HepG2 (cell line): ENCODE data around the gene SLC43A1. TPM values are rescaled to one million over a fixed set of nuclear protein-coding genes. Genes with fewer than 3 reads are reported as not detected.

ENCODE experiments used
- ATAC-seq: fragments of 200-7000 bp; cut with Tn5 transposase; 3 replicates; pipeline ENCODE4 v1.9.1; 2020; ENCODE audit warnings: mild to moderate bottlenecking, moderate library complexity
- BruUV-seq: library from RNA; stranded (reverse); fragments of 400-500 nt; replicated peaks from 2 replicates; lab custom pipeline; 2021; lab: Mats Ljungman, UMichigan
- CTCF ChIA-PET: fragments of 300-600 bp; formaldehyde crosslinking; extraction: SDS; loops from one replicate; lab custom pipeline; 2021; ENCODE audit warnings: low total read pairs, inconsistent platforms, low intra/inter-chr PET ratio; lab: Yijun Ruan, JAX
- POLR2A ChIA-PET: fragments of 350-600 bp; sonication (Branson Sonifier 250); formaldehyde crosslinking; loops from one replicate; lab custom pipeline; 2020; ENCODE audit warnings: antibody characterized with exemption, inconsistent platforms; lab: Yijun Ruan, JAX
- DNase-seq: peaks from one replicate; pipeline ENCODE4 v3.0.0-alpha.2; 2015; ENCODE audit warnings: low spot score
- FAIRE-seq: peaks from 3 replicates; lab custom pipeline; 2011; peaks lifted over from hg19 to GRCh38; lab: Jason Lieb, UNC
- H2AFZ ChIP-seq: one replicate; pipeline ENCODE4 v1.6.1; 2011; ENCODE audit warnings: low read length, inconsistent platforms
- H3K27ac ChIP-seq: fragments of 300-600 bp; 3 replicates; pipeline ENCODE4 v1.8.0; 2011; ENCODE audit warnings: mixed run types, mild to moderate bottlenecking, mixed read lengths, low read length, inconsistent platforms; ENCODE audit not compliant: insufficient read depth; ENCODE audit errors: extremely low read length
- H3K27me3 ChIP-seq, 2 experiments: fragments of 200-600 bp in 1 of 2; 2 replicates in 1 of 2; 3 replicates in 1 of 2; pipeline versions ENCODE4 v1.6.0 to v1.8.0; 2011; ENCODE audit warnings: low read length in 2 of 2, mild to moderate bottlenecking in 2 of 2, moderate library complexity in 2 of 2, inconsistent platforms in 1 of 2; ENCODE audit not compliant: insufficient read depth in 2 of 2, control insufficient read depth in 1 of 2
- H3K36me3 ChIP-seq, 2 experiments: fragments of 200-600 bp in 1 of 2; replicated peaks in 1 of 2; 2 replicates in 1 of 2; 3 replicates in 1 of 2; pipeline versions ENCODE4 v1.5.1 to v1.8.0; 2011; ENCODE audit warnings: low read length in 2 of 2, inconsistent platforms in 1 of 2; ENCODE audit not compliant: insufficient read depth in 2 of 2, control insufficient read depth in 1 of 2
- H3K4me1 ChIP-seq: 2 replicates; pipeline ENCODE4 v1.5.1; 2012; ENCODE audit warnings: low read length, inconsistent platforms; ENCODE audit not compliant: insufficient read depth
- H3K4me2 ChIP-seq: 2 replicates; pipeline ENCODE4 v1.6.0; 2011; ENCODE audit warnings: low read depth, low read length, inconsistent platforms
- H3K4me3 ChIP-seq, 3 experiments: fragments of 200-600 bp in 1 of 3; sonication (generic), shearing (Covaris generic) in 1 of 3; replicated peaks in 1 of 3; 2 replicates each; pipeline ENCODE4 v1.5.1; 2011 to 2016; ENCODE audit warnings: low read length in 3 of 3, inconsistent platforms in 2 of 3, low read depth in 2 of 3, mild to moderate bottlenecking in 2 of 3, control low read depth in 1 of 3, mixed read lengths in 1 of 3; ENCODE audit not compliant: insufficient read depth in 1 of 3
- H3K79me2 ChIP-seq: one replicate; pipeline ENCODE4 v1.6.1; 2011; ENCODE audit warnings: low read length, inconsistent platforms; ENCODE audit not compliant: insufficient read depth
- H3K9ac ChIP-seq: 2 replicates; pipeline ENCODE4 v1.6.0; 2011; ENCODE audit warnings: mild to moderate bottlenecking, low read depth, low read length, inconsistent platforms; ENCODE audit not compliant: insufficient read depth
- H3K9me3 ChIP-seq: 2 replicates; pipeline ENCODE4 v1.5.1; 2012; ENCODE audit warnings: mild to moderate bottlenecking, low read length
- H4K20me1 ChIP-seq: 2 replicates; pipeline ENCODE4 v1.6.0; 2011; ENCODE audit warnings: inconsistent platforms, mild to moderate bottlenecking, low read length, moderate library complexity; ENCODE audit not compliant: insufficient read depth
- BCL3 ChIP-seq: sonication (generic); formaldehyde crosslinking; IDR thresholded peaks from 2 replicates; pipeline ENCODE4 v1.5.1; 2020; ENCODE audit warnings: mild to moderate bottlenecking, missing genetic modification reagents, moderate library complexity
- ESRRA ChIP-seq: sonication (generic); formaldehyde crosslinking; IDR thresholded peaks from 2 replicates; pipeline ENCODE4 v1.5.1; 2020; ENCODE audit warnings: mild to moderate bottlenecking, low read depth, missing genetic modification reagents
- HNRNPUL1 ChIP-seq: fragments of 200-400 bp; formaldehyde crosslinking; IDR thresholded peaks from 2 replicates; pipeline ENCODE4 v1.6.1; 2017; ENCODE audit warnings: low read depth, mild to moderate bottlenecking, low read length, moderate library complexity
- JUND ChIP-seq: sonication (generic); formaldehyde crosslinking; IDR thresholded peaks from 2 replicates; pipeline ENCODE4 v1.8.0; 2022; ENCODE audit warnings: mild to moderate bottlenecking, missing genetic modification reagents
- PAF1 ChIP-seq: IDR thresholded peaks from 2 replicates; pipeline ENCODE4 v1.6.1; 2016; ENCODE audit warnings: missing genetic modification reagents, missing compliant biosample characterization
- WGBS: methylation state at CpG from one replicate; pipeline ENCODE4 v1.1.6; 2017; ENCODE audit warnings: low lambda C conversion rate; 5-methylcytosine and 5-hydroxymethylcytosine counted together
- in situ Hi-C: cut with HindIII; loops from 2 replicates; pipeline ENCODE4 v1.10.0; 2017; ENCODE audit warnings: low pct_unique_long_range_greater_than_20kb; ENCODE audit not compliant: extremely low pct_ligation_motif_present
- intact Hi-C: fragments of 100-400 bp; cut with micrococcal nuclease; formaldehyde crosslinking; loops from one replicate; pipeline ENCODE4 v1.10.0; 2022; ENCODE audit not compliant: unreplicated experiment
- polyA plus RNA-seq, 8 experiments: library from polyadenylated mRNA; depleted of rRNA in 3 of 8; stranded (reverse) in 7 of 8; unstranded in 1 of 8; fragments of >200 nt; fragmentation: Illumina TruSeq in 4 of 8; extraction: Trizol in 4 of 8; gene quantifications; 2 replicates each; pipeline versions ENCODE4 v1.2.1 to v1.2.3, GENCODE V29; 2011 to 2016; ENCODE audit warnings: low read depth in 4 of 8, missing spikeins in 1 of 8, mixed read lengths in 1 of 8; ENCODE audit not compliant: insufficient read depth in 1 of 8
- total RNA-seq, 5 experiments: library from RNA; depleted of rRNA; stranded (reverse); fragments of >200 nt; fragmentation: Illumina TruSeq; extraction: Trizol; gene quantifications; 2 replicates each; pipeline ENCODE4 v1.2.3, GENCODE V29; 2016; ENCODE audit warnings: low read depth in 1 of 5

SLC43A1 gene
- total and polyA plus RNA-seq, 2 of the 13 experiments (the other 11 are each of a cell fraction or from before 2014, with no cell fraction given), result 72.3 to 87.6 TPM

- ATAC-seq, result no peak
- Histone ChIP-seq H3K27me3 (no peaks in the 10 kb centered on the region), H3K4me2 (no peak overlapping the region), H4K20me1 (no peaks in the 10 kb centered on the region), H3K4me3 (no peak overlapping the region), H3K36me3 (peaks cover 1 to 11% of the 10 kb centered on the region in 2 experiments; a peak in 4 of 5 replicates), H3K9me3 (no peaks in the 10 kb centered on the region), H3K79me2 (no peaks in the 10 kb centered on the region), H3K9ac (no peak overlapping the region), H3K4me1 (peaks cover 41% of the 10 kb centered on the region), H3K27ac (no peak overlapping the region), H2AFZ (no peak overlapping the region)
- FAIRE-seq, result no peak
- ChIA-PET CTCF (interaction anchor here (1.9 kb wide), 1 partner anchor 21 kb away, joined by 10 read pairs; no protein-coding TSS in a partner anchor), POLR2A (interaction anchor here (1.9 kb wide), 2 partner anchors 14 to 133 kb away, joined by 3 to 5 read pairs; no protein-coding TSS in a partner anchor)
- in situ Hi-C loops (no loop called here), intact Hi-C loops (no loop called here)
- BruUV-seq, result no TSS peak
- 95% methylated on average over 10 of the region's 11 CpGs for WGBS
- TF ChIP-seq HNRNPUL1 (no peak), JUND (CRISPR knock-in tag) (no peak), BCL3 (CRISPR knock-in tag) (no peak), ESRRA (CRISPR knock-in tag) (no peak), PAF1 (0 out of 2 replicates have a peak, but pooled peaks have one; percentile 7)
- no peak for DNase-seq
Observed at GRCh38 chr11:57479021-57479663, 36.4 kb downstream of the SLC43A1 start.
